ENCODE measurements around the gene HMCN1.

Gene HMCN1

DNA sequence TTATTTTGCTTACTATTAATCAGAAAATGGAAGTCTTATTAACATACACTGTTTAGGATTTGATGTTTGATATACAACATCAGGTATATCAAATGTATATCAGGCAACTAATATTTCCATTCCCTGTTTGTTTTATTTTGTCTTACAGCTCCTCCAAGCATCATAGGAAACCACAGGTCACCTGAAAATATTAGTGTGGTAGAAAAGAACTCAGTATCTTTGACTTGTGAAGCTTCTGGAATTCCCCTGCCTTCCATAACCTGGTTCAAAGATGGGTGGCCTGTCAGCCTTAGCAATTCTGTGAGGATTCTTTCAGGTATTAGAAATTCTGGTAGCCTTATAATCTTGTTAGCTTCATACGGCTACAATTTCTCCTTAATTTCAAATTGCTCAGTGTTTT is 322.9 kb downstream of the HMCN1 start:
- Histone ChIP-seq H3K4me1 (ENCODE audit: control insufficient read depth, insufficient read depth, low read length) (no peaks in the 10 kb centered on the region), H3K9me3 (ENCODE audit: control insufficient read depth, low read length) (no peaks in the 10 kb centered on the region), H3K27me3 (ENCODE audit: control insufficient read depth, insufficient read depth, low read length, poor library complexity, severe bottlenecking) (no peaks in the 10 kb centered on the region), H3K36me3 (ENCODE audit: control insufficient read depth, insufficient read depth, low read length) (no peaks in the 10 kb centered on the region), H3K4me3 (ENCODE audit: insufficient read depth, low read depth, low read length) (no peak overlapping the region), H3K27ac (ENCODE audit: insufficient read depth, low read depth, low read length, poor library complexity, severe bottlenecking) (no peak overlapping the region)
- WGBS, 2 experiments: 100% methylated on average over 1 of the region's 1 CpG; no CpG with 5 or more reads in 1 of the 2 experiments

DNA sequence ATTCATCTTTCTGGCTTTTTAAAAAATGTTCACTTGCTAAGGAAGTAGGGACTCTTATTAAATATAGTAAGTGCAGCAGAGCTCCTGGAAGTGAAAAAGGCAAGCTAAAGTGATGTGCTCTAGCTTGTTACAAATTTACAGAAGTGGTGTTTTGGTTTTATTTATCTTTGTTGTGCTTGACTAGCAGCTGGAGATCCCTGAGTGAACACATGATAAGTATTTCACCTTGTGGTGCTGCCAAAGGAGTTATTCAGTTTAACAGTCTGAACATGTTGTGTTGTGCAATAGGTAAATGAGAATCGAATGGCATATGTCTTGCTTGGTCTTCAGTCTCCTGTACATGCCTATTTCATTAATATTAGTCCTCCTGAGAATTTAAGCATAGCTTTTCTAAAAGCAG is 325.1 kb downstream of the HMCN1 start:
- no peaks in the 10 kb centered on the region for H3K9me3 ChIP-seq (ENCODE audit: control insufficient read depth, low read length)
- no peaks in the 10 kb centered on the region for H3K27me3 ChIP-seq (ENCODE audit: control insufficient read depth, insufficient read depth, low read length, poor library complexity, severe bottlenecking)
- 100% methylated on average over 1 of the region's 1 CpG; no CpG with 5 or more reads in 1 of the 2 experiments for WGBS, 2 experiments
- no peak overlapping the region for H3K27ac ChIP-seq (ENCODE audit: insufficient read depth, low read depth, low read length, poor library complexity, severe bottlenecking)
- no peaks in the 10 kb centered on the region for H3K4me1 ChIP-seq (ENCODE audit: control insufficient read depth, insufficient read depth, low read length)
- no peaks in the 10 kb centered on the region for H3K36me3 ChIP-seq (ENCODE audit: control insufficient read depth, insufficient read depth, low read length)
- no peak overlapping the region for H3K4me3 ChIP-seq (ENCODE audit: insufficient read depth, low read depth, low read length)

DNA sequence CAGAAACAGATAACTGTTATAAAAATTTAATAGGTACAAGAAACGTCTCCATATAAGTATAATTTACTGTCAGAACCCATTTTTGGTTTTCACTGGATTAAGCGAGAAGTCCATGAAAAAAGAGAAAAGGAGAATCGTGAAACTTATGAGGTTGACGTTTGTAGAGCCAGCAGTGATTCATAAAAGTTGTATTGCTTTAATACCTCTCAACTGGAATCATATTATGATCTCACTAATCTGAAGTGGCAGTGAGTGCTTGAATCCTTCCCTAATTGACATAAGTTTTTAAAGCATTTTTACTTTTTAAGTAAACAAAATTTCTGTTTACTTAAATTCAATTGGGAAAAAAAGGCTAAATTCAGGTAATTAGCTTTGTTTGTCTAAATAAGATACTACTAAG is 325.6 kb downstream of the HMCN1 start:
- no peaks in the 10 kb centered on the region for H3K27me3 ChIP-seq (ENCODE audit: control insufficient read depth, insufficient read depth, low read length, poor library complexity, severe bottlenecking)
- H3K4me1 ChIP-seq (ENCODE audit: control insufficient read depth, insufficient read depth, low read length): no peaks in the 10 kb centered on the region
- H3K4me3 ChIP-seq (ENCODE audit: insufficient read depth, low read depth, low read length): no peak overlapping the region
- WGBS, 2 experiments: 93 to 100% methylated on average over 2 to 4 of the region's 4 CpGs
- H3K27ac ChIP-seq (ENCODE audit: insufficient read depth, low read depth, low read length, poor library complexity, severe bottlenecking): no peak overlapping the region
- no peaks in the 10 kb centered on the region for H3K36me3 ChIP-seq (ENCODE audit: control insufficient read depth, insufficient read depth, low read length)
- H3K9me3 ChIP-seq (ENCODE audit: control insufficient read depth, low read length): no peaks in the 10 kb centered on the region

DNA sequence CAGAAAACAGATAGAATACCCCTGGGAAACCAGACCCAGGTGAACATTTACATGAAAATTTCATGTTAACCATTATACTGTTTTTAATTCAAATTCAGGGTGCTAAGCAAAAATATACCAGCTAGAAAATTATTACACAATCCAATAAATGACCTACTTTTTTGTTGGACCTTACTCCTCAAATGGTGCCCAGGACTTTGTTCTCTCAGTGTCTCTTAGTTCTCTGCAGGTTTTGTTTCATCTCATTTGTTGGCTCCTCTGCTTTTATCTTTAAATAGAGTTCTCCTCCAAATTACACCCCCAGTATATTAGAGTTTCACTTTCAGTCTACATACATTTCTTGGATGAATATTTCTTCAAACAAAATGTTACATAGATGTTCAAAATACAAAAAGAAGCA is 326.0 kb downstream of the HMCN1 start:
- H3K4me1 ChIP-seq (ENCODE audit: control insufficient read depth, insufficient read depth, low read length): no peaks in the 10 kb centered on the region
- no peaks in the 10 kb centered on the region for H3K27me3 ChIP-seq (ENCODE audit: control insufficient read depth, insufficient read depth, low read length, poor library complexity, severe bottlenecking)
- H3K9me3 ChIP-seq (ENCODE audit: control insufficient read depth, low read length): no peaks in the 10 kb centered on the region
- H3K27ac ChIP-seq (ENCODE audit: insufficient read depth, low read depth, low read length, poor library complexity, severe bottlenecking): no peak overlapping the region
- no peak overlapping the region for H3K4me3 ChIP-seq (ENCODE audit: insufficient read depth, low read depth, low read length)
- H3K36me3 ChIP-seq (ENCODE audit: control insufficient read depth, insufficient read depth, low read length): no peaks in the 10 kb centered on the region

DNA sequence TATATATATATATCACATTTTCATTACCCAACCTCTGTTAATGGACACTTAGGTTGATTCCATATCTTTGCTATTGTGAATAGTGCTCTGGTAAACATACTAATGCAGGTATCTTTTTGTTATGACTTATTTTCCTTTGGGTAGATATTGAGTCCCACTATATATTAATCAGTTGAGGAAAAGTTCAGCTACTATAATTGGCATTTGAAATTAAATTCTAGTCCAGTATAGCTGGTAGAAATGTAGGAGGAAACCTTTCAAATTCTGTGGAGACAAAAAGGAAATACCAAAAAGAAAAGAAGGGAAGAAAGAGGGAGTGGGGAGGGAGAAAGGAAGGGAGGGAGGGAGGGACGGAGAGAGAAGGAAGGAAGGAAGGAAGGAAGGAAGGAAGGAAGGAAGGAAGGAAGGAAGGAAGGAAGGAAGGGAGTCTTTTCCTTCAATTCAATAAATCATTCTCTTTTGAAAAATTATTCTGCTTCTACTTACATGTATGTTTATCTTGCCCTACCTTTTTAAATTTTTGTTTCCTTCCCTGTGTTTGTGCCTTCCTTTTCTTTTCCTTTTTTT is 329.0 kb downstream of the HMCN1 start:
- Histone ChIP-seq H3K4me3 (ENCODE audit: insufficient read depth, low read depth, low read length) (no peak overlapping the region), H3K27ac (ENCODE audit: insufficient read depth, low read depth, low read length, poor library complexity, severe bottlenecking) (no peak overlapping the region), H3K4me1 (ENCODE audit: control insufficient read depth, insufficient read depth, low read length) (no peaks in the 10 kb centered on the region), H3K9me3 (ENCODE audit: control insufficient read depth, low read length) (no peaks in the 10 kb centered on the region), H3K36me3 (ENCODE audit: control insufficient read depth, insufficient read depth, low read length) (no peaks in the 10 kb centered on the region), H3K27me3 (ENCODE audit: control insufficient read depth, insufficient read depth, low read length, poor library complexity, severe bottlenecking) (no peaks in the 10 kb centered on the region)
- 60 to 100% methylated on average over 1 of the region's 1 CpG for WGBS, 2 experiments

DNA sequence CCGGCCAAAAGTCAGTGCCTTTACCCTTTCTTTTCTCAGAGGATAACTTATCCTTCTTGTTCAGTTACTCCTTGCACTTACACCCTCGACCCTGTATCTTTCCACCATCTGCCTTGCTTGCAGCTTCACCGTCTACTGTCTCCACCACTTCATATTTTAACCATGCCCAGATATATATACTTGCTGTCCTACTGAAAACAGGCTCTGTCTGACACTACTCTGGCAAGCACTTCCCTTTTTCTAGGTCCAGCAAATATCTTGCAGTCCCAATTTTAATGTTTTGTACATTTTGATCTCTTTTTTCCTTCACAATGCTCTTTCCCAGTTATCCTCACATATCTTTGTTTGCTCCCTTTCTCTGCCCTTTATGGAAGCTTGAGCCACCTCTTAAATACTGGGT is 332.2 kb downstream of the HMCN1 start:
- Histone ChIP-seq H3K9me3 (ENCODE audit: control insufficient read depth, low read length) (no peaks in the 10 kb centered on the region), H3K27ac (ENCODE audit: insufficient read depth, low read depth, low read length, poor library complexity, severe bottlenecking) (no peak overlapping the region), H3K36me3 (ENCODE audit: control insufficient read depth, insufficient read depth, low read length) (no peaks in the 10 kb centered on the region), H3K4me3 (ENCODE audit: insufficient read depth, low read depth, low read length) (no peak overlapping the region), H3K27me3 (ENCODE audit: control insufficient read depth, insufficient read depth, low read length, poor library complexity, severe bottlenecking) (no peaks in the 10 kb centered on the region), H3K4me1 (ENCODE audit: control insufficient read depth, insufficient read depth, low read length) (no peaks in the 10 kb centered on the region)
- WGBS, 2 experiments: 90 to 91% methylated on average over 3 of the region's 3 CpGs

DNA sequence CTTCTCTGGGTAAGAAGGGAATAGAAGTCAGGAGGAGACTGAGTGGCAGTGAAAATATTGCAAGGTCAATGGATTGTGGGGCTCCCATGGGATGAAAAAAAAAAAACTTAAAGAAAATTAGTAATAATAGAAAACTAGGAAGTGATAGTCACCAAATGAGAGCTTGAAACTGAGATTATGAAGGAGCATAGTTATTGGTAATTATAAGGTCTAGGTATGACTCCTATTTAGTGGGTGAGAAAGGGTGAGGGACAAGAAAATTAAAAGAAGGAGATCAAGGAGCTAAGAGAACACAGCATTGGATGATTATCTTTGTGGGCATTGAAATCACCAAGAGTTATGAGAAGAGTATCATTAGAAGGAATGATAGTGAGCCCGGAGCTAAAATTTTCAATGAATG is 339.5 kb downstream of the HMCN1 start:
- H3K4me3 ChIP-seq (ENCODE audit: insufficient read depth, low read depth, low read length): no peak overlapping the region
- WGBS, 2 experiments: 90 to 97% methylated on average over 1 of the region's 1 CpG
- no peaks in the 10 kb centered on the region for H3K36me3 ChIP-seq (ENCODE audit: control insufficient read depth, insufficient read depth, low read length)

DNA sequence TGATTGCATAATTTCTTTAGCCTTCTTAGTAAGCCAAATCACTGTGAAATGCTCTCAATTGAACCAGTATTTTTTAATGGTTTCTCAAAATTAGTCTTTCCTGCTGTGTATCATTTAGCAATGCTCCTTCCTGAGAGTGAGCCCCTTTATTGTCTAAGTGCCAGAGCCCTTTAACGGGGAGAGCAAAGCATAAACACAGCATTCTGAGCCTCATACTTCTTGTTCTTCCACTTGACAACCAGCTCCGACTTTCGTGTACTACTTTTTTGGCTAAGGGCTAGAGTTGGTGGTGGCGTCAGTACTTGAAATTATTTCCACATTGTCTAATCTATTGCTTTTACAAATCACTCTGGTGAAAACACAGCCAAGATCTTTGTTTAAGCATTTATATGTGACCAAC is 341.8 kb downstream of the HMCN1 start:
- Histone ChIP-seq H3K4me1 (ENCODE audit: control insufficient read depth, insufficient read depth, low read length) (no peaks in the 10 kb centered on the region), H3K27me3 (ENCODE audit: control insufficient read depth, insufficient read depth, low read length, poor library complexity, severe bottlenecking) (no peaks in the 10 kb centered on the region), H3K4me3 (ENCODE audit: insufficient read depth, low read depth, low read length) (no peak overlapping the region), H3K27ac (ENCODE audit: insufficient read depth, low read depth, low read length, poor library complexity, severe bottlenecking) (no peak overlapping the region), H3K36me3 (ENCODE audit: control insufficient read depth, insufficient read depth, low read length) (no peaks in the 10 kb centered on the region), H3K9me3 (ENCODE audit: control insufficient read depth, low read length) (no peaks in the 10 kb centered on the region)
- WGBS, 2 experiments: 94 to 95% methylated on average over 4 of the region's 4 CpGs

More for the DNA sequence above, 339.5 kb downstream of the HMCN1 start:
- H3K9me3 ChIP-seq (ENCODE audit: control insufficient read depth, low read length): no peaks in the 10 kb centered on the region
- no peaks in the 10 kb centered on the region for H3K4me1 ChIP-seq (ENCODE audit: control insufficient read depth, insufficient read depth, low read length)
- H3K27ac ChIP-seq (ENCODE audit: insufficient read depth, low read depth, low read length, poor library complexity, severe bottlenecking): no peak overlapping the region
- H3K27me3 ChIP-seq (ENCODE audit: control insufficient read depth, insufficient read depth, low read length, poor library complexity, severe bottlenecking): no peaks in the 10 kb centered on the region

DNA sequence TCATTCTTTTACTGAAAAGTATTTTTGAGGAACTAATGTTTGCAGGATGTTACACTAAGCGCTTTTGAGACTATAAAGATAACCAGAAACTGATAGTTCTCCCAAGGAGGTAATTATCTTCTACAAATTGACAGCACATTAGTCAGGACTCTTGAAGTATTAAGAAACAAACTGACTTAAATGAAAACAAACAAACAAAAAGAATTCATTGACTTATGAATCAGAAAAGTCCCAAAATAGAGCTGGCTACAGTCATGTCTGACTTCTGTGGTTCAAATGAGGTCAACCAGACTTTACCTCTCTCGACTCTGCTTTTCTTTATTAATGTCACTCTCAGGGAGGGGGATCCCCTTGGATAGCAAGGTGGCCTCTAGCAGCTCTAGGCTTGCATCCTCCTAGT is 344.1 kb downstream of the HMCN1 start:
- 84 to 90% methylated on average over 1 of the region's 2 CpGs for WGBS, 2 experiments
- H3K27ac ChIP-seq (ENCODE audit: insufficient read depth, low read depth, low read length, poor library complexity, severe bottlenecking): no peak overlapping the region
- no peaks in the 10 kb centered on the region for H3K36me3 ChIP-seq (ENCODE audit: control insufficient read depth, insufficient read depth, low read length)
- no peaks in the 10 kb centered on the region for H3K4me1 ChIP-seq (ENCODE audit: control insufficient read depth, insufficient read depth, low read length)
- no peak overlapping the region for H3K4me3 ChIP-seq (ENCODE audit: insufficient read depth, low read depth, low read length)
- H3K27me3 ChIP-seq (ENCODE audit: control insufficient read depth, insufficient read depth, low read length, poor library complexity, severe bottlenecking): no peaks in the 10 kb centered on the region
- H3K9me3 ChIP-seq (ENCODE audit: control insufficient read depth, low read length): no peaks in the 10 kb centered on the region

DNA sequence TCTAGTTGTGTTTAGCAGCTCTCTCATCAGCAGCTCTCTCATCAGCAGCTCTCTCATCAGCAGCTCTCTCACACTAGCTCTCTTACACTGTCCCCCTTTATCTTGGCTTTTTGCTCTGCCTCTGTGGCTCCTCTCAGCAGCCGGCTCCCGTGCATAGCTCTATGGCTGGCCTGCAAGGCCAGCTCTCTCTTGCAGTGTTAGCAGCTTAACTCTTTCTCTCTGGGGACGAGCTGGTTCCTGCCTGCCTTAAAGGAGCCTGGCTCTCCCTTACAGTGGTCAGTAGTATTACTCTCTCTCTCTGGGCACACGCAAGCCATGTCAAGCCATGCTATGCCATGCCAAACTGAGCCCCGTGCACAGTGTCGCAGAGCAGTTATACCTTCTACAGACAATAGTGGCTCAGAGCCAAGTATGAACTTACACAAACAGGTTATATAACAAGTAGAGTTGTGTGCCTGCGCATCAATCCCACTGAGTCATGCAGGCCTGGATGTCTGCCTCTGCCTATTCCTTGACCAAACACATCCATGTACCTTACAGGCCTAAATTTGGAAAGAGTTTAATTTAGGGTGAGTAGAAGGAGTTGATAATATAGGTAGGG is 345.0 kb downstream of the HMCN1 start:
- Histone ChIP-seq H3K9me3 (ENCODE audit: control insufficient read depth, low read length) (no peaks in the 10 kb centered on the region), H3K4me1 (ENCODE audit: control insufficient read depth, insufficient read depth, low read length) (no peaks in the 10 kb centered on the region), H3K4me3 (ENCODE audit: insufficient read depth, low read depth, low read length) (no peak overlapping the region), H3K27me3 (ENCODE audit: control insufficient read depth, insufficient read depth, low read length, poor library complexity, severe bottlenecking) (no peaks in the 10 kb centered on the region), H3K36me3 (ENCODE audit: control insufficient read depth, insufficient read depth, low read length) (no peaks in the 10 kb centered on the region), H3K27ac (ENCODE audit: insufficient read depth, low read depth, low read length, poor library complexity, severe bottlenecking) (no peak overlapping the region)
- WGBS, 2 experiments: 85 to 88% methylated on average over 7 of the region's 7 CpGs
